HepG2 (cell line): ENCODE data around the gene SAE1. TPM values are rescaled to one million over a fixed set of nuclear protein-coding genes. Genes with fewer than 3 reads are reported as not detected.
A peak's percentile ranks its signal among the peaks of the same experiment; 100 is the strongest.

Experiments
- HMG20A ChIP-seq: IDR thresholded peaks from 2 replicates; pipeline ENCODE4 v1.6.1; 2016; ENCODE audit warnings: borderline replicate concordance
- KLF6 ChIP-seq: IDR thresholded peaks from 2 replicates; pipeline ENCODE4 v1.8.0; 2016; ENCODE audit warnings: missing biosample characterization, missing genetic modification reagents
- MTF1 ChIP-seq: sonication (generic); formaldehyde crosslinking; IDR thresholded peaks from 2 replicates; pipeline ENCODE4 v1.5.0; 2020; ENCODE audit warnings: missing genetic modification reagents
- MXI1 ChIP-seq: IDR thresholded peaks from 3 replicates; pipeline ENCODE4 v1.6.1; 2012; ENCODE audit warnings: low read depth, low read length, inconsistent platforms, borderline replicate concordance
- PLRG1 ChIP-seq: fragments of 450-650 bp; conservative IDR thresholded peaks from 2 replicates; pipeline ENCODE4 v1.6.1; 2016
- SALL1 ChIP-seq: sonication (generic); formaldehyde crosslinking; IDR thresholded peaks from 2 replicates; pipeline ENCODE4 v1.8.0; 2022; ENCODE audit warnings: mild to moderate bottlenecking, missing genetic modification reagents
- TP53 ChIP-seq: sonication (generic); formaldehyde crosslinking; conservative IDR thresholded peaks from 2 replicates; pipeline ENCODE4 v1.4.0; 2020; ENCODE audit warnings: missing genetic modification reagents
- ZBTB3 ChIP-seq: sonication (generic); formaldehyde crosslinking; IDR thresholded peaks from 2 replicates; pipeline ENCODE4 v1.4.0; 2020; ENCODE audit warnings: low read depth, mild to moderate bottlenecking, moderate library complexity, missing genetic modification reagents, borderline replicate concordance
- ZMYM2 ChIP-seq: sonication (generic); formaldehyde crosslinking; IDR thresholded peaks from 2 replicates; pipeline ENCODE4 v1.8.0; 2022; ENCODE audit warnings: mild to moderate bottlenecking, missing genetic modification reagents
- ZNF891 ChIP-seq: sonication (generic); formaldehyde crosslinking; IDR thresholded peaks from 2 replicates; pipeline ENCODE4 v1.5.0; 2020; ENCODE audit warnings: mild to moderate bottlenecking, missing genetic modification reagents
- polyA plus RNA-seq, 8 experiments: library from polyadenylated mRNA; depleted of rRNA in 3 of 8; stranded (reverse) in 7 of 8; unstranded in 1 of 8; fragments of >200 nt; fragmentation: Illumina TruSeq in 4 of 8; extraction: Trizol in 4 of 8; gene quantifications; 2 replicates each; pipeline versions ENCODE4 v1.2.1 to v1.2.3, GENCODE V29; 2011 to 2016; ENCODE audit warnings: low read depth in 4 of 8, missing spikeins in 1 of 8, mixed read lengths in 1 of 8; ENCODE audit not compliant: insufficient read depth in 1 of 8
- total RNA-seq, 5 experiments: library from RNA; depleted of rRNA; stranded (reverse); fragments of >200 nt; fragmentation: Illumina TruSeq; extraction: Trizol; gene quantifications; 2 replicates each; pipeline ENCODE4 v1.2.3, GENCODE V29; 2016; ENCODE audit warnings: low read depth in 1 of 5
- TF ChIP-seq, protein P1 (sequence below): sonication (generic); formaldehyde crosslinking; IDR thresholded peaks from 2 replicates; pipeline ENCODE4 v1.4.0; 2020; ENCODE audit warnings: mild to moderate bottlenecking, missing genetic modification reagents, borderline replicate concordance
- TF ChIP-seq, protein P2 (sequence below): IDR thresholded peaks from 2 replicates; pipeline ENCODE4 v1.6.1; 2016; ENCODE audit warnings: missing biosample characterization, missing genetic modification reagents, low read depth
- TF ChIP-seq, protein P3 (sequence below): sonication (generic); formaldehyde crosslinking; conservative IDR thresholded peaks from 2 replicates; pipeline ENCODE4 v1.4.0; 2020; ENCODE audit warnings: missing genetic modification reagents
- TF ChIP-seq, protein P4 (sequence below): sonication (generic); formaldehyde crosslinking; IDR thresholded peaks from 2 replicates; pipeline ENCODE4 v1.4.0; 2020; ENCODE audit warnings: mild to moderate bottlenecking, missing genetic modification reagents, borderline replicate concordance
- TF ChIP-seq, protein P5 (sequence below): sonication (generic); formaldehyde crosslinking; IDR thresholded peaks from 2 replicates; pipeline ENCODE4 v1.4.0; 2020; ENCODE audit warnings: missing genetic modification reagents

Gene SAE1
- total and polyA plus RNA-seq, 2 of the 13 experiments (the other 11 are each of a cell fraction or from before 2014, with no cell fraction given), result 87.6 to 197 TPM

DNA sequence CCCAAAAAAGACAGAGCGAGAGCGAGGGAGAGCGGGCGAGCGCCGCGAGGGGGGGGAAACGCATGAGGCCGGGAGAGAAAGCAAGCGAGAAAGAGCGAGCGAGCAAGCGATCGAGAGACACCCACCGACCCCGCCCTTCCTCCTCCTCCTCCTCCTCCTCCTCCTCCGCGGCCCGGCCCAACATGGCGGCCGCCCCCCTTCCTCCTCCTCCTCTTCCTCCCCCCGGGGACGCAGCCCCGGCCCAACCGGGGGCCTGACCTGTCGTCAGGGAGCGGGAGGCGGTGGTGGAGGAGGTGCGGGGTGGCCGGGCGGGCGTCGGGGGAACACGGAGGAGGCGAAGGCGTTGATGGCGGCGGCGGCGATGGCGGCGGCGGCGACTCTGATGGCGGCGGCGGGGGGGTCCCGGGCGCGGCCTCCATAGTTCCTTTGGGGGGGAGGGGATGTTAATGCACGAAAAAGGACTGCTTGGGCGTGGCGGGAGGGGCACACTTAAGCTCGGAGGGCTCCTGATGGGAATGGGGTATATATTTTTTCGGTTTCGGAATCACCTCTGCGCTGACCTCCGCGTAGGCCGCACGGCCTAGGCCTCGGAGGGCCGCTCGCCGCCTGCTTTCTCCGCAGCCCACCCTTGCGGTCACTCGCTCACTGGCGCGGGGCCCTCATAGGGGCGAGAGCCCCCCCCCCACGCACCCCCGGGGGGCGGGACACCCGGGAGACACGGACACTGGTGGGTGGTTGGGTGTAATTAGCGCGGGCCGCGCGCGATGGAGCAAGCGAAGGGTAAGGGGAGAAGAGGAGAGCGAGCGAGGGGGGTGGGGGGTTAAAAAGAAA lies 18.3 kb upstream of the SAE1 start (continued):
- no peak for TF ChIP-seq TP53
- peak; percentile 44; the same call in 1 of the 2 replicates for TF ChIP-seq SALL1 (CRISPR knock-in tag)
- TF ChIP-seq, protein P1, sequence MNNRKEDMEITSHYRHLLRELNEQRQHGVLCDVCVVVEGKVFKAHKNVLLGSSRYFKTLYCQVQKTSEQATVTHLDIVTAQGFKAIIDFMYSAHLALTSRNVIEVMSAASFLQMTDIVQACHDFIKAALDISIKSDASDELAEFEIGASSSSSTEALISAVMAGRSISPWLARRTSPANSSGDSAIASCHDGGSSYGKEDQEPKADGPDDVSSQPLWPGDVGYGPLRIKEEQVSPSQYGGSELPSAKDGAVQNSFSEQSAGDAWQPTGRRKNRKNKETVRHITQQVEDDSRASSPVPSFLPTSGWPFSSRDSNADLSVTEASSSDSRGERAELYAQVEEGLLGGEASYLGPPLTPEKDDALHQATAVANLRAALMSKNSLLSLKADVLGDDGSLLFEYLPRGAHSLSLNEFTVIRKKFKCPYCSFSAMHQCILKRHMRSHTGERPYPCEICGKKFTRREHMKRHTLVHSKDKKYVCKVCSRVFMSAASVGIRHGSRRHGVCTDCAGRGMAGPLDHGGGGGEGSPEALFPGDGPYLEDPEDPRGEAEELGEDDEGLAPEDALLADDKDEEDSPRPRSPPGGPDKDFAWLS (CRISPR knock-in tag), result no peak
- no peak for TF ChIP-seq PLRG1
- TF ChIP-seq MTF1 (CRISPR knock-in tag), result peak; percentile 66; the same call in 1 of the 2 replicates
- TF ChIP-seq, protein P2, sequence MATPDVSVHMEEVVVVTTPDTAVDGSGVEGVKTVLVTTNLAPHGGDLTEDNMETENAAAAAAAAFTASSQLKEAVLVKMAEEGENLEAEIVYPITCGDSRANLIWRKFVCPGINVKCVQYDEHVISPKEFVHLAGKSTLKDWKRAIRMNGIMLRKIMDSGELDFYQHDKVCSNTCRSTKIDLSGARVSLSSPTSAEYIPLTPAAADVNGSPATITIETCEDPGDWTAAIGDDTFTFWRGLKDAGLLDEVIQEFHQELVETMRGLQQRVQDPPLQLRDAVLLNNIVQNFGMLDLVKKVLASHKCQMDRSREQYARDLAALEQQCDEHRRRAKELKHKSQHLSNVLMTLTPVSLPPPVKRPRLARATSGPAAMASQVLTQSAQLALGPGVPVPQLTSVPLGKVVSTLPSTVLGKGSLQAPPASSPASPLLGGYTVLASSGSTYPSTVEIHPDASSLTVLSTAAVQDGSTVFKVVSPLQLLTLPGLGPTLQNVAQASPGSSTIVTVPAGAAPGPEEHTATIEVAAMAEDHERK, result no peak
- TF ChIP-seq HMG20A (CRISPR knock-in tag), result no peak
- TF ChIP-seq KLF6 (CRISPR knock-in tag), result peak; percentile 23
- no peak for TF ChIP-seq MXI1
- no peak for TF ChIP-seq ZBTB3 (CRISPR knock-in tag)
- 0 out of 2 replicates have a peak, but pooled peaks have one; percentile 14 for TF ChIP-seq ZNF891
- TF ChIP-seq, protein P3, sequence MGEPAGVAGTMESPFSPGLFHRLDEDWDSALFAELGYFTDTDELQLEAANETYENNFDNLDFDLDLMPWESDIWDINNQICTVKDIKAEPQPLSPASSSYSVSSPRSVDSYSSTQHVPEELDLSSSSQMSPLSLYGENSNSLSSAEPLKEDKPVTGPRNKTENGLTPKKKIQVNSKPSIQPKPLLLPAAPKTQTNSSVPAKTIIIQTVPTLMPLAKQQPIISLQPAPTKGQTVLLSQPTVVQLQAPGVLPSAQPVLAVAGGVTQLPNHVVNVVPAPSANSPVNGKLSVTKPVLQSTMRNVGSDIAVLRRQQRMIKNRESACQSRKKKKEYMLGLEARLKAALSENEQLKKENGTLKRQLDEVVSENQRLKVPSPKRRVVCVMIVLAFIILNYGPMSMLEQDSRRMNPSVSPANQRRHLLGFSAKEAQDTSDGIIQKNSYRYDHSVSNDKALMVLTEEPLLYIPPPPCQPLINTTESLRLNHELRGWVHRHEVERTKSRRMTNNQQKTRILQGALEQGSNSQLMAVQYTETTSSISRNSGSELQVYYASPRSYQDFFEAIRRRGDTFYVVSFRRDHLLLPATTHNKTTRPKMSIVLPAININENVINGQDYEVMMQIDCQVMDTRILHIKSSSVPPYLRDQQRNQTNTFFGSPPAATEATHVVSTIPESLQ (CRISPR knock-in tag), result no peak
- TF ChIP-seq, protein P4, sequence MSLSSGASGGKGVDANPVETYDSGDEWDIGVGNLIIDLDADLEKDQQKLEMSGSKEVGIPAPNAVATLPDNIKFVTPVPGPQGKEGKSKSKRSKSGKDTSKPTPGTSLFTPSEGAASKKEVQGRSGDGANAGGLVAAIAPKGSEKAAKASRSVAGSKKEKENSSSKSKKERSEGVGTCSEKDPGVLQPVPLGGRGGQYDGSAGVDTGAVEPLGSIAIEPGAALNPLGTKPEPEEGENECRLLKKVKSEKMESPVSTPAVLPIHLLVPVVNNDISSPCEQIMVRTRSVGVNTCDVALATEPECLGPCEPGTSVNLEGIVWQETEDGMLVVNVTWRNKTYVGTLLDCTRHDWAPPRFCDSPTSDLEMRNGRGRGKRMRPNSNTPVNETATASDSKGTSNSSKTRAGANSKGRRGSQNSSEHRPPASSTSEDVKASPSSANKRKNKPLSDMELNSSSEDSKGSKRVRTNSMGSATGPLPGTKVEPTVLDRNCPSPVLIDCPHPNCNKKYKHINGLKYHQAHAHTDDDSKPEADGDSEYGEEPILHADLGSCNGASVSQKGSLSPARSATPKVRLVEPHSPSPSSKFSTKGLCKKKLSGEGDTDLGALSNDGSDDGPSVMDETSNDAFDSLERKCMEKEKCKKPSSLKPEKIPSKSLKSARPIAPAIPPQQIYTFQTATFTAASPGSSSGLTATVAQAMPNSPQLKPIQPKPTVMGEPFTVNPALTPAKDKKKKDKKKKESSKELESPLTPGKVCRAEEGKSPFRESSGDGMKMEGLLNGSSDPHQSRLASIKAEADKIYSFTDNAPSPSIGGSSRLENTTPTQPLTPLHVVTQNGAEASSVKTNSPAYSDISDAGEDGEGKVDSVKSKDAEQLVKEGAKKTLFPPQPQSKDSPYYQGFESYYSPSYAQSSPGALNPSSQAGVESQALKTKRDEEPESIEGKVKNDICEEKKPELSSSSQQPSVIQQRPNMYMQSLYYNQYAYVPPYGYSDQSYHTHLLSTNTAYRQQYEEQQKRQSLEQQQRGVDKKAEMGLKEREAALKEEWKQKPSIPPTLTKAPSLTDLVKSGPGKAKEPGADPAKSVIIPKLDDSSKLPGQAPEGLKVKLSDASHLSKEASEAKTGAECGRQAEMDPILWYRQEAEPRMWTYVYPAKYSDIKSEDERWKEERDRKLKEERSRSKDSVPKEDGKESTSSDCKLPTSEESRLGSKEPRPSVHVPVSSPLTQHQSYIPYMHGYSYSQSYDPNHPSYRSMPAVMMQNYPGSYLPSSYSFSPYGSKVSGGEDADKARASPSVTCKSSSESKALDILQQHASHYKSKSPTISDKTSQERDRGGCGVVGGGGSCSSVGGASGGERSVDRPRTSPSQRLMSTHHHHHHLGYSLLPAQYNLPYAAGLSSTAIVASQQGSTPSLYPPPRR (CRISPR knock-in tag), result no peak; the same call in 1 of the 2 replicates
- TF ChIP-seq, protein P5, sequence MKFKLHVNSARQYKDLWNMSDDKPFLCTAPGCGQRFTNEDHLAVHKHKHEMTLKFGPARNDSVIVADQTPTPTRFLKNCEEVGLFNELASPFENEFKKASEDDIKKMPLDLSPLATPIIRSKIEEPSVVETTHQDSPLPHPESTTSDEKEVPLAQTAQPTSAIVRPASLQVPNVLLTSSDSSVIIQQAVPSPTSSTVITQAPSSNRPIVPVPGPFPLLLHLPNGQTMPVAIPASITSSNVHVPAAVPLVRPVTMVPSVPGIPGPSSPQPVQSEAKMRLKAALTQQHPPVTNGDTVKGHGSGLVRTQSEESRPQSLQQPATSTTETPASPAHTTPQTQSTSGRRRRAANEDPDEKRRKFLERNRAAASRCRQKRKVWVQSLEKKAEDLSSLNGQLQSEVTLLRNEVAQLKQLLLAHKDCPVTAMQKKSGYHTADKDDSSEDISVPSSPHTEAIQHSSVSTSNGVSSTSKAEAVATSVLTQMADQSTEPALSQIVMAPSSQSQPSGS (CRISPR knock-in tag), result no peak
- TF ChIP-seq ZMYM2 (CRISPR knock-in tag), result no peak
